ENCODE results near the gene ASCL5.

GRCh38 chr1:201134405-201134804 is 7.4 kb upstream of the ASCL5 start:
- TF ChIP-seq CTCF (IDR thresholded peaks at IDR 0.05; ENCODE audit: low read depth, low read length) (no peak), POLR2A (IDR thresholded peaks at IDR 0.05; ENCODE audit: extremely low read depth, insufficient read length) (no peak)

Data from NB4 (cell line).